Measurements from ENCODE around the gene MSH4. TPM values are rescaled to one million over a fixed set of nuclear protein-coding genes. Genes with fewer than 3 reads are reported as not detected.

The MSH4 gene
- total and polyA plus RNA-seq, 2 donors from 2014 or later: 0.41 TPM; not detected in 1

GRCh38 chr1:75855734-75856133, 59.1 kb downstream of the MSH4 start:
- no peak overlapping the region for H3K4me3 ChIP-seq (ENCODE audit: low read length in 3 of 3)
- no peaks in the 10 kb centered on the region for H3K36me3 ChIP-seq (ENCODE audit: control insufficient read depth in 2 of 3, insufficient read depth in 3 of 3, low read length in 3 of 3)
- no peak overlapping the region for H3K9ac ChIP-seq (ENCODE audit: low read length in 3 of 3)
- no peak overlapping the region for H3K27ac ChIP-seq (ENCODE audit: low read depth in 2 of 2, low read length in 2 of 2)
- intact Hi-C loops (cut with DNase I): no loop called here
- H3K4me1 ChIP-seq (ENCODE audit: control insufficient read depth in 2 of 3, insufficient read depth in 2 of 3, low read depth in 1 of 3, low read length in 3 of 3): no peaks in the 10 kb centered on the region
- FAIRE-seq: no peak
- TF ChIP-seq CTCF (IDR thresholded peaks at IDR 0.05; ENCODE audit: borderline replicate concordance, extremely low read depth, insufficient read depth): no peak
- no peaks in the 10 kb centered on the region for H3K27me3 ChIP-seq (ENCODE audit: control insufficient read depth, insufficient read depth, low read length)
- no peak for DNase-seq
- no peaks in the 10 kb centered on the region for H3K9me3 ChIP-seq (ENCODE audit: control insufficient read depth in 2 of 3, insufficient read depth in 1 of 3, low read length in 3 of 3)

- no peak overlapping the region for H3K27ac ChIP-seq (ENCODE audit: low read depth in 2 of 2, low read length in 2 of 2)
- no peak overlapping the region for H3K9ac ChIP-seq (ENCODE audit: low read length in 3 of 3)
- FAIRE-seq: no peak
- no peak for DNase-seq
- H3K4me1 ChIP-seq (ENCODE audit: control insufficient read depth in 2 of 3, insufficient read depth in 2 of 3, low read depth in 1 of 3, low read length in 3 of 3): no peaks in the 10 kb centered on the region
- no peaks in the 10 kb centered on the region for H3K27me3 ChIP-seq (ENCODE audit: control insufficient read depth, insufficient read depth, low read length)
- no peak for TF ChIP-seq CTCF (IDR thresholded peaks at IDR 0.05; ENCODE audit: borderline replicate concordance, extremely low read depth, insufficient read depth)
- no peak overlapping the region for H3K4me3 ChIP-seq (ENCODE audit: low read length in 3 of 3)
- H3K36me3 ChIP-seq (ENCODE audit: control insufficient read depth in 2 of 3, insufficient read depth in 3 of 3, low read length in 3 of 3): no peaks in the 10 kb centered on the region
- no peaks in the 10 kb centered on the region for H3K9me3 ChIP-seq (ENCODE audit: control insufficient read depth in 2 of 3, insufficient read depth in 1 of 3, low read length in 3 of 3)
- intact Hi-C loops (cut with DNase I): no loop called here
Observed at GRCh38 chr1:75861831-75862230, 65.1 kb downstream of the MSH4 start.

GRCh38 chr1:75870951-75871350, 74.3 kb downstream of the MSH4 start:
- no peaks in the 10 kb centered on the region for H3K9me3 ChIP-seq (ENCODE audit: control insufficient read depth in 2 of 3, insufficient read depth in 1 of 3, low read length in 3 of 3)
- H3K9ac ChIP-seq (ENCODE audit: low read length in 3 of 3): no peak overlapping the region
- H3K4me3 ChIP-seq (ENCODE audit: low read length in 3 of 3): no peak overlapping the region
- TF ChIP-seq CTCF (IDR thresholded peaks at IDR 0.05; ENCODE audit: borderline replicate concordance, extremely low read depth, insufficient read depth): no peak
- FAIRE-seq (no peak), DNase-seq (no peak)
- H3K27me3 ChIP-seq (ENCODE audit: control insufficient read depth, insufficient read depth, low read length): no peaks in the 10 kb centered on the region
- no peak overlapping the region for H3K27ac ChIP-seq (ENCODE audit: low read depth in 2 of 2, low read length in 2 of 2)
- intact Hi-C loops (cut with DNase I): no loop called here
- H3K36me3 ChIP-seq (ENCODE audit: control insufficient read depth in 2 of 3, insufficient read depth in 3 of 3, low read length in 3 of 3): no peaks in the 10 kb centered on the region
- no peaks in the 10 kb centered on the region for H3K4me1 ChIP-seq (ENCODE audit: control insufficient read depth in 2 of 3, insufficient read depth in 2 of 3, low read depth in 1 of 3, low read length in 3 of 3)

GRCh38 chr1:75879985-75880384, 83.3 kb downstream of the MSH4 start:
- intact Hi-C loops (cut with DNase I): no loop called here
- no peak overlapping the region for H3K27ac ChIP-seq (ENCODE audit: low read depth in 2 of 2, low read length in 2 of 2)

More at GRCh38 chr1:75879985-75880384, 83.3 kb downstream of the MSH4 start:
- Histone ChIP-seq H3K36me3 (ENCODE audit: control insufficient read depth in 2 of 3, insufficient read depth in 3 of 3, low read length in 3 of 3) (no peaks in the 10 kb centered on the region), H3K9me3 (ENCODE audit: control insufficient read depth in 2 of 3, insufficient read depth in 1 of 3, low read length in 3 of 3) (no peaks in the 10 kb centered on the region), H3K4me3 (ENCODE audit: low read length in 3 of 3) (no peak overlapping the region), H3K9ac (ENCODE audit: low read length in 3 of 3) (no peak overlapping the region), H3K27me3 (ENCODE audit: control insufficient read depth, insufficient read depth, low read length) (no peaks in the 10 kb centered on the region), H3K4me1 (ENCODE audit: control insufficient read depth in 2 of 3, insufficient read depth in 2 of 3, low read depth in 1 of 3, low read length in 3 of 3) (no peaks in the 10 kb centered on the region)
- no peak for TF ChIP-seq CTCF (IDR thresholded peaks at IDR 0.05; ENCODE audit: borderline replicate concordance, extremely low read depth, insufficient read depth)
- no peak for DNase-seq
- FAIRE-seq: no peak

Measured in kidney (tissue), 14 donors.